Calu3 (cell line): ENCODE data around the gene HSD3B7. TPM values are rescaled to one million over a fixed set of nuclear protein-coding genes. Genes with fewer than 3 reads are reported as not detected.

Source experiments
- BruUV-seq: library from RNA; stranded (reverse); fragments of 400-500 nt; replicated peaks from 2 replicates; lab custom pipeline; 2021; lab: Mats Ljungman, UMichigan
- CTCF ChIA-PET: fragments of 300-600 bp; sonication (Branson Sonifier 250); formaldehyde crosslinking; loops from one replicate; lab custom pipeline; 2022; ENCODE audit warnings: antibody characterized with exemption; lab: Charles Lee
- DNase-seq: peaks from one replicate; pipeline ENCODE4 v3.0.0; 2022
- H3K27ac Mint-ChIP-seq: one replicate; pipeline ENCODE4 v1.8.0; 2022; ENCODE audit warnings: mixed read lengths; ENCODE audit not compliant: unreplicated experiment
- H3K27me3 Mint-ChIP-seq: one replicate; pipeline ENCODE4 v1.8.0; 2022; ENCODE audit warnings: mixed read lengths; ENCODE audit not compliant: unreplicated experiment
- H3K36me3 Mint-ChIP-seq: one replicate; pipeline ENCODE4 v1.8.0; 2022; ENCODE audit warnings: mild to moderate bottlenecking, moderate library complexity, mixed read lengths; ENCODE audit not compliant: insufficient read depth, unreplicated experiment
- H3K4me1 Mint-ChIP-seq: one replicate; pipeline ENCODE4 v1.8.0; 2022; ENCODE audit warnings: mild to moderate bottlenecking, low read depth, mixed read lengths; ENCODE audit not compliant: unreplicated experiment
- H3K4me3 Mint-ChIP-seq: one replicate; pipeline ENCODE4 v1.8.0; 2022; ENCODE audit warnings: mild to moderate bottlenecking, low read depth, moderate library complexity, mixed read lengths; ENCODE audit not compliant: unreplicated experiment
- H3K9me3 Mint-ChIP-seq: one replicate; pipeline ENCODE4 v1.8.0; 2022; ENCODE audit warnings: low read depth, mixed read lengths; ENCODE audit not compliant: unreplicated experiment
- CTCF ChIP-seq: fragments of 200-600 bp; IDR thresholded peaks from one replicate; pipeline ENCODE4 v1.8.0; 2022; ENCODE audit warnings: antibody characterized with exemption; ENCODE audit not compliant: unreplicated experiment
- intact Hi-C: fragments of 100-400 bp; cut with micrococcal nuclease; formaldehyde crosslinking; loops from one replicate; pipeline ENCODE4 v1.10.0; 2022; ENCODE audit not compliant: unreplicated experiment
- total RNA-seq: library from RNA; stranded (reverse); gene quantifications from 2 replicates; pipeline ENCODE4 v1.2.3, GENCODE V29; 2022

The HSD3B7 gene
- total RNA-seq, 1 experiment from 2014 or later = 25.3 TPM

- H3K27me3 Mint-ChIP-seq = no peaks in the 10 kb centered on the region
- DNase-seq = no peak
- H3K27ac Mint-ChIP-seq = no peak overlapping the region
- TF ChIP-seq CTCF = no peak
- intact Hi-C loops = no loop called here
- H3K36me3 Mint-ChIP-seq = no peaks in the 10 kb centered on the region
- H3K4me1 Mint-ChIP-seq = peaks cover 8% of the 10 kb centered on the region
- H3K9me3 Mint-ChIP-seq = no peaks in the 10 kb centered on the region
- CTCF ChIA-PET = interaction anchor here (0.7 kb wide), 1 partner anchor 10 kb away, joined by 4 read pairs; the partner anchor contains the start of gene STX4
- no peak overlapping the region for H3K4me3 Mint-ChIP-seq
- BruUV-seq = no TSS peak
Measured at GRCh38 chr16:31023627-31024226, 38.7 kb downstream of the HSD3B7 start.

GRCh38 chr16:31025339-31025738, 40.3 kb downstream of the HSD3B7 start:
- no peaks in the 10 kb centered on the region for H3K36me3 Mint-ChIP-seq
- no TSS peak for BruUV-seq
- CTCF ChIA-PET = no interaction called here

GRCh38 chr16:31029272-31029671, 44.3 kb downstream of the HSD3B7 start:
- CTCF ChIA-PET = no interaction called here
- H3K36me3 Mint-ChIP-seq = peaks cover 23% of the 10 kb centered on the region
- no peaks in the 10 kb centered on the region for H3K9me3 Mint-ChIP-seq
- DNase-seq = no peak
- TF ChIP-seq CTCF = no peak
- H3K4me1 Mint-ChIP-seq = peaks cover 8% of the 10 kb centered on the region
- no peaks in the 10 kb centered on the region for H3K27me3 Mint-ChIP-seq
- BruUV-seq = no TSS peak
- H3K27ac Mint-ChIP-seq = no peak overlapping the region
- no peak overlapping the region for H3K4me3 Mint-ChIP-seq
- intact Hi-C loops = no loop called here

More at GRCh38 chr16:31025339-31025738, 40.3 kb downstream of the HSD3B7 start:
- peaks cover 8% of the 10 kb centered on the region for H3K4me1 Mint-ChIP-seq
- H3K9me3 Mint-ChIP-seq = no peaks in the 10 kb centered on the region
- H3K27ac Mint-ChIP-seq = no peak overlapping the region
- no peaks in the 10 kb centered on the region for H3K27me3 Mint-ChIP-seq
- H3K4me3 Mint-ChIP-seq = no peak overlapping the region
- intact Hi-C loops = no loop called here
- TF ChIP-seq CTCF = no peak
- DNase-seq = no peak

- TF ChIP-seq CTCF = no peak
- Mint-ChIP-seq H3K27me3 (no peaks in the 10 kb centered on the region), H3K9me3 (no peaks in the 10 kb centered on the region), H3K4me3 (no peak overlapping the region), H3K4me1 (no peaks in the 10 kb centered on the region), H3K27ac (no peak overlapping the region), H3K36me3 (peaks cover 35% of the 10 kb centered on the region)
- no TSS peak for BruUV-seq
- DNase-seq = no peak
- CTCF ChIA-PET = interaction anchor here (0.6 kb wide), 1 partner anchor 306 kb away, joined by 3 read pairs; no protein-coding TSS in a partner anchor
- intact Hi-C loops = loop anchor here (5.0 kb wide), 1 partner anchor 44 kb away; the partner anchor contains the start of gene HSD3B7
Measured at GRCh38 chr16:31031276-31031675, 46.3 kb downstream of the HSD3B7 start.
